WTC11 (cell line): ENCODE data around the gene LAMA3. TPM values are rescaled to one million over a fixed set of nuclear protein-coding genes. Genes with fewer than 3 reads are reported as not detected.

Experiments
- ATAC-seq: fragments of 200-7000 bp; cut with Tn5 transposase; 2 replicates; pipeline ENCODE4 v1.10.0; 2021; ENCODE audit warnings: mild to moderate bottlenecking, moderate library complexity
- CTCF ChIA-PET: fragments of 300-600 bp; sonication (Branson Sonifier 250); formaldehyde crosslinking; loops from one replicate; lab custom pipeline; 2021; ENCODE audit warnings: antibody characterized with exemption; lab: Charles Lee
- POLR2A ChIA-PET: fragments of 350-600 bp; sonication (Branson Sonifier 250); formaldehyde crosslinking; loops from one replicate; lab custom pipeline; 2021; ENCODE audit warnings: antibody characterized with exemption; lab: Charles Lee
- DNase-seq: peaks from one replicate; pipeline ENCODE4 v3.0.0; 2021; ENCODE audit warnings: low spot score
- H3K27ac Mint-ChIP-seq: 2 replicates; pipeline ENCODE4 v1.8.0; 2021; ENCODE audit warnings: mixed read lengths
- H3K27me3 Mint-ChIP-seq: 2 replicates; pipeline ENCODE4 v1.8.0; 2021; ENCODE audit warnings: low read depth, mild to moderate bottlenecking, moderate library complexity, mixed read lengths
- H3K36me3 Mint-ChIP-seq: 2 replicates; pipeline ENCODE4 v1.8.0; 2021; ENCODE audit warnings: mixed read lengths
- H3K4me1 Mint-ChIP-seq: 2 replicates; pipeline ENCODE4 v1.8.0; 2022; ENCODE audit warnings: mixed read lengths
- H3K4me3 Mint-ChIP-seq: 2 replicates; pipeline ENCODE4 v1.8.0; 2021; ENCODE audit warnings: mild to moderate bottlenecking, moderate library complexity, mixed read lengths
- H3K9me3 Mint-ChIP-seq: 2 replicates; pipeline ENCODE4 v1.8.0; 2021; ENCODE audit warnings: mixed read lengths
- AFF4 ChIP-seq: sonication (generic); formaldehyde crosslinking; IDR thresholded peaks from 2 replicates; pipeline ENCODE4 v1.8.1; 2023; ENCODE audit warnings: mild to moderate bottlenecking, missing genetic modification reagents, borderline replicate concordance
- ATF1 ChIP-seq: sonication (generic); formaldehyde crosslinking; IDR thresholded peaks from 2 replicates; pipeline ENCODE4 v1.8.1; 2023; ENCODE audit warnings: mild to moderate bottlenecking, moderate library complexity, missing genetic modification reagents
- ATF2 ChIP-seq: sonication (generic); formaldehyde crosslinking; IDR thresholded peaks from 2 replicates; pipeline ENCODE4 v1.8.1; 2022; ENCODE audit warnings: low read depth, missing genetic modification reagents, borderline replicate concordance
- ATF3 ChIP-seq: sonication (generic); formaldehyde crosslinking; conservative IDR thresholded peaks from 2 replicates; pipeline ENCODE4 v1.8.1; 2022; ENCODE audit warnings: mild to moderate bottlenecking, missing genetic modification reagents
- E2F4 ChIP-seq: sonication (generic); formaldehyde crosslinking; IDR thresholded peaks from 2 replicates; pipeline ENCODE4 v1.8.1; 2022; ENCODE audit warnings: low read depth, mild to moderate bottlenecking, moderate library complexity, missing genetic modification reagents, borderline replicate concordance
- ERG ChIP-seq: fragments of 250-450 bp; sonication (Bioruptor Pico); IDR thresholded peaks from 2 replicates; pipeline ENCODE4 v1.8.0; 2021; ENCODE audit warnings: mild to moderate bottlenecking
- IRF2 ChIP-seq: sonication (generic); formaldehyde crosslinking; IDR thresholded peaks from 2 replicates; pipeline ENCODE4 v1.8.0; 2022; ENCODE audit warnings: low read depth, missing genetic modification reagents, borderline replicate concordance
- KAT7 ChIP-seq: sonication (generic); formaldehyde crosslinking; IDR thresholded peaks from 2 replicates; pipeline ENCODE4 v1.8.1; 2023; ENCODE audit warnings: missing genetic modification reagents, mild to moderate bottlenecking, borderline replicate concordance
- MXD4 ChIP-seq: fragments of 250-450 bp; sonication (Bioruptor Pico); IDR thresholded peaks from 2 replicates; pipeline ENCODE4 v1.8.0; 2021; ENCODE audit warnings: mild to moderate bottlenecking, moderate library complexity, borderline replicate concordance
- MYBL2 ChIP-seq: sonication (generic); formaldehyde crosslinking; IDR thresholded peaks from 2 replicates; pipeline ENCODE4 v1.8.1; 2023; ENCODE audit warnings: mild to moderate bottlenecking, moderate library complexity, missing genetic modification reagents
- PRRX2 ChIP-seq: fragments of 250-450 bp; sonication (Bioruptor Pico); IDR thresholded peaks from 2 replicates; pipeline ENCODE4 v1.8.0; 2021; ENCODE audit warnings: mild to moderate bottlenecking
- SMAD3 ChIP-seq: sonication (generic); formaldehyde crosslinking; IDR thresholded peaks from 2 replicates; pipeline ENCODE4 v1.8.0; 2022; ENCODE audit warnings: missing genetic modification reagents, mild to moderate bottlenecking, borderline replicate concordance
- SP1 ChIP-seq: sonication (generic); formaldehyde crosslinking; conservative IDR thresholded peaks from 2 replicates; pipeline ENCODE4 v1.8.1; 2022; ENCODE audit warnings: missing genetic modification reagents
- TEAD1 ChIP-seq: sonication (generic); formaldehyde crosslinking; IDR thresholded peaks from 2 replicates; pipeline ENCODE4 v1.8.0; 2022; ENCODE audit warnings: mild to moderate bottlenecking, missing genetic modification reagents
- TP53 ChIP-seq: sonication (generic); formaldehyde crosslinking; IDR thresholded peaks from 2 replicates; pipeline ENCODE4 v1.8.1; 2023; ENCODE audit warnings: mild to moderate bottlenecking, missing genetic modification reagents
- USF2 ChIP-seq: sonication (generic); formaldehyde crosslinking; IDR thresholded peaks from 2 replicates; pipeline ENCODE4 v1.8.1; 2023; ENCODE audit warnings: mild to moderate bottlenecking, missing genetic modification reagents, moderate library complexity
- ZMAT4 ChIP-seq: fragments of 250-450 bp; sonication (Bioruptor Pico); IDR thresholded peaks from 2 replicates; pipeline ENCODE4 v1.9.0; 2021; ENCODE audit warnings: mild to moderate bottlenecking
- ZNF416 ChIP-seq: fragments of 250-450 bp; sonication (Bioruptor Pico); IDR thresholded peaks from 2 replicates; pipeline ENCODE4 v1.9.0; 2021; ENCODE audit warnings: mild to moderate bottlenecking, inconsistent platforms
- ZNF423 ChIP-seq: fragments of 250-450 bp; sonication (Bioruptor Pico); IDR thresholded peaks from 2 replicates; pipeline ENCODE4 v2.1.2; 2022; ENCODE audit warnings: mild to moderate bottlenecking, moderate library complexity
- ZNF512 ChIP-seq: sonication (generic); formaldehyde crosslinking; IDR thresholded peaks from 2 replicates; pipeline ENCODE4 v1.8.1; 2022; ENCODE audit warnings: missing genetic modification reagents, borderline replicate concordance
- total RNA-seq: library from RNA; stranded (reverse); gene quantifications from 3 replicates; pipeline ENCODE4 v1.2.3, GENCODE V29; 2021

Gene LAMA3
- total RNA-seq, 1 experiment from 2014 or later = 0.83 TPM

- TF ChIP-seq E2F4 = no peak
- TF ChIP-seq USF2 = no peak
- TF ChIP-seq ZNF416 = no peak
- TF ChIP-seq ATF3 = no peak
- no peak for TF ChIP-seq TP53
- TF ChIP-seq TEAD1 (CRISPR knock-in tag) = no peak
These were observed 40.8 kb upstream of the LAMA3 start (continued) for GRCh38 chr18:23648456-23648855.

GRCh38 chr18:23648940-23649607 is 40.2 kb upstream of the LAMA3 start:
- CTCF ChIA-PET = no interaction called here
- H3K4me3 Mint-ChIP-seq = no peak overlapping the region
- H3K9me3 Mint-ChIP-seq = 0 out of 2 replicates have a peak, but pooled peaks cover 5% of the 10 kb centered on the region
- DNase-seq = no peak
- no peaks in the 10 kb centered on the region for H3K27me3 Mint-ChIP-seq
- no peak for ATAC-seq
- peaks cover 17% of the 10 kb centered on the region for H3K4me1 Mint-ChIP-seq
- H3K36me3 Mint-ChIP-seq = 0 out of 2 replicates have a peak, but pooled peaks cover 3% of the 10 kb centered on the region
- no peak overlapping the region for H3K27ac Mint-ChIP-seq
- POLR2A ChIA-PET = no interaction called here
- TF ChIP-seq ZMAT4 (no peak), MYBL2 (CRISPR knock-in tag) (no peak), ATF1 (CRISPR knock-in tag) (no peak), SMAD3 (CRISPR knock-in tag) (no peak), ZNF416 (no peak), ZNF423 (CRISPR knock-in tag) (no peak), PRRX2 (CRISPR knock-in tag) (no peak), ATF2 (CRISPR knock-in tag) (no peak), KAT7 (CRISPR knock-in tag) (no peak), IRF2 (CRISPR knock-in tag) (no peak), SP1 (CRISPR knock-in tag) (no peak), ERG (CRISPR knock-in tag) (no peak), MXD4 (CRISPR knock-in tag) (no peak), AFF4 (no peak), ZNF512 (CRISPR knock-in tag) (no peak)
